Measurements from ENCODE around the gene EPN2. TPM values are rescaled to one million over a fixed set of nuclear protein-coding genes. Genes with fewer than 3 reads are reported as not detected.

EPN2 gene
- total RNA-seq, 3 donors from 2014 or later (not counting 1 experiment from before 2014, with no cell fraction given) = 2.0 to 13.8 (median 4.9) TPM

DNA sequence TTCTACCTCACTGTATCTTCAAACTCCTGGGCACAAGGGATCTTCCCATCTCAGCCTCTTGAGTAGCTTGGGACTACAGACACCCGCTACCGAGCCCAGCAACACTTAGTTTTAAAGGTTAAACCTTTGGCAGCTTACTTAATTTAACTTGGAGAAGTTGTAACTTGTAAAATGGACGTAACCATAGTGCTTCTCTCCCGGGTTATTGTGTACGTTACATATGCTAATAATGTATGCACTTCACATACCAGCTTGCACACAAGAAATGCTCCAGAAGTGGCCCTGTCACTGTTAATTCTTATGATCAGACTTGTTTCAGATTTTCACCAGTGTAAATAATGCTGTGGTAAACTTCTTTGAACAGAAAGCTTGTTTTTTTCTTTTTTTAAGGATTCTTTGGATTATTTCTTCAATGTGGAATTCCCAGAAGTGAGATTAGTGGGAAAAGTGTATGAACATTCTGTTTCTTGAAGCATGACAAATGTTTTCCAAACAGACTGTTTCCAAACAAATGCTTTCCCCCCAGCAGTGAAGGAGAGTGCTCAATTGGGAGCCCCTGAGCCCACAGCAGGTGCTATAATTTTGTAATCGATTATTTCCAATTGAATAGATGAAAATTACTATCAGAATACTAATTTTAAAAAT is 61.5 kb downstream of the EPN2 start:
- intact Hi-C loops (cut with micrococcal nuclease) = no loop called here
- H3K4me1 Mint-ChIP-seq = no peaks in the 10 kb centered on the region
- ATAC-seq (no peak), DNase-seq (no peak)
- H3K4me3 Mint-ChIP-seq = no peak overlapping the region
- H3K27me3 Mint-ChIP-seq (ENCODE audit: low read depth in 2 of 2) = peaks cover 0 to 10% of the 10 kb centered on the region in 2 donors
- WGBS (ENCODE audit: insufficient coverage) = 90% methylated on average over 5 of the region's 6 CpGs
- TF ChIP-seq, protein P1, sequence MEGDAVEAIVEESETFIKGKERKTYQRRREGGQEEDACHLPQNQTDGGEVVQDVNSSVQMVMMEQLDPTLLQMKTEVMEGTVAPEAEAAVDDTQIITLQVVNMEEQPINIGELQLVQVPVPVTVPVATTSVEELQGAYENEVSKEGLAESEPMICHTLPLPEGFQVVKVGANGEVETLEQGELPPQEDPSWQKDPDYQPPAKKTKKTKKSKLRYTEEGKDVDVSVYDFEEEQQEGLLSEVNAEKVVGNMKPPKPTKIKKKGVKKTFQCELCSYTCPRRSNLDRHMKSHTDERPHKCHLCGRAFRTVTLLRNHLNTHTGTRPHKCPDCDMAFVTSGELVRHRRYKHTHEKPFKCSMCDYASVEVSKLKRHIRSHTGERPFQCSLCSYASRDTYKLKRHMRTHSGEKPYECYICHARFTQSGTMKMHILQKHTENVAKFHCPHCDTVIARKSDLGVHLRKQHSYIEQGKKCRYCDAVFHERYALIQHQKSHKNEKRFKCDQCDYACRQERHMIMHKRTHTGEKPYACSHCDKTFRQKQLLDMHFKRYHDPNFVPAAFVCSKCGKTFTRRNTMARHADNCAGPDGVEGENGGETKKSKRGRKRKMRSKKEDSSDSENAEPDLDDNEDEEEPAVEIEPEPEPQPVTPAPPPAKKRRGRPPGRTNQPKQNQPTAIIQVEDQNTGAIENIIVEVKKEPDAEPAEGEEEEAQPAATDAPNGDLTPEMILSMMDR (IDR thresholded peaks at IDR 0.05) = no peak
- Histone ChIP-seq H3K27me3 (ENCODE audit: control insufficient read depth, insufficient read depth, low read length) (no peaks in the 10 kb centered on the region), H3K27ac (ENCODE audit: low read length) (no peak overlapping the region), H3K9me3 (ENCODE audit: control insufficient read depth, insufficient read depth, low read length) (no peaks in the 10 kb centered on the region), H3K4me3 (ENCODE audit: low read length) (no peak overlapping the region), H3K4me1 (ENCODE audit: control insufficient read depth, insufficient read depth, low read length) (peaks cover 6% of the 10 kb centered on the region), H3K36me3 (ENCODE audit: control insufficient read depth, insufficient read depth, low read length) (no peaks in the 10 kb centered on the region)
- no peaks in the 10 kb centered on the region for H3K36me3 Mint-ChIP-seq
- H3K27ac Mint-ChIP-seq = no peak overlapping the region
- H3K9me3 Mint-ChIP-seq = no peaks in the 10 kb centered on the region

DNA sequence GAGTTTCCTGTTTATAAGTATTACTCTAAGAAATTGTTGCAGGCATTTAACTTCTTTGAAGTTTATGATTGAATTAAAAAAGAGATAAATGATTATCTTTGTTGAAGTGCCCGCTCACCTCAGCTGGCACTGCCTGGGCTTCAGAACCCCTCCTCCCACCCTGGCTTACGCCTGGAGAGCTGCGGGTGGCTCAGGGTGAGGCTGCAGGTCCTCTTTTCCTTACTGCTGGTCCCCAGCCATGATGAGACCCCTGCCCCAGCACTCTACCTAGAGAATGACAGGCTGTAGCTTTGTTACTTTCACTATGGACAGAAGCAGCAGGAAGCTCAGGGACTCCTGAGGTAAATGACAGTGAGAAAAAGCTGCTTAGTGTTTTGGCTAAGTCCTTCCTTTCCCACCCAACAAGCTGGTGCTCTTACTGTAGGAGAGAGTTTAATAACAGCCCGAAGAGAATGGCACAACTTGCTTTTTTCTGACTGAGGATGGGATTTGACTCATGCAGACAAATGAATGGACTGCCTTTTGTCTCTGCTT is 62.1 kb downstream of the EPN2 start:
- Mint-ChIP-seq H3K27ac (no peak overlapping the region), H3K4me1 (no peaks in the 10 kb centered on the region), H3K36me3 (no peaks in the 10 kb centered on the region), H3K9me3 (no peaks in the 10 kb centered on the region), H3K27me3 (ENCODE audit: low read depth in 2 of 2) (peaks cover 0 to 10% of the 10 kb centered on the region in 2 donors), H3K4me3 (no peak overlapping the region)
- Histone ChIP-seq H3K27ac (ENCODE audit: low read length) (no peak overlapping the region), H3K4me3 (ENCODE audit: low read length) (no peak overlapping the region), H3K36me3 (ENCODE audit: control insufficient read depth, insufficient read depth, low read length) (no peaks in the 10 kb centered on the region), H3K9me3 (ENCODE audit: control insufficient read depth, insufficient read depth, low read length) (no peaks in the 10 kb centered on the region), H3K27me3 (ENCODE audit: control insufficient read depth, insufficient read depth, low read length) (no peaks in the 10 kb centered on the region), H3K4me1 (ENCODE audit: control insufficient read depth, insufficient read depth, low read length) (peaks cover 10% of the 10 kb centered on the region)
- 88% methylated on average over 4 of the region's 4 CpGs for WGBS (ENCODE audit: insufficient coverage)
- ATAC-seq = no peak
- TF ChIP-seq, protein P1 (IDR thresholded peaks at IDR 0.05) = no peak
- intact Hi-C loops (cut with micrococcal nuclease) = no loop called here
- DNase-seq = no peak

DNA sequence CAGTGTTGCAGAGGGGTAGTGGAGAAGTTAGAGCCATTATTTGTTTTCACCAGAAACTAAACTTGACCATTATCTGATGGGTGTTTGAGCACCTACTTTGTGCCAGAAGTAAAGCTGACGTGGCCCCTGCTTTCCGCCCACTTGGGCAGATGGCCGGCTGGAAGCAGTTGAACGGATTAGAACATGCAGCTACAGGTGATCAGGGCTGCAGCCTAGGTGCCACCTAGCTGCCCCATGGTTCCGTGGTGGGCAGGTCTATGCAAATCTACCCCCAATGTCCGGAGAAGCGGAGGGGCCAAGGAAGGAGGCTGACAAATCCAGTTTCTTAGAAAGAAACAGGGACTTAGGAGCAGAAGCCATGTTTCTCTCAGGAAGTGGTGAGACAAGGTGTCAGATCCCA is 62.7 kb downstream of the EPN2 start:
- Histone ChIP-seq H3K27ac (ENCODE audit: low read length) (no peak overlapping the region), H3K27me3 (ENCODE audit: control insufficient read depth, insufficient read depth, low read length) (no peaks in the 10 kb centered on the region), H3K36me3 (ENCODE audit: control insufficient read depth, insufficient read depth, low read length) (no peaks in the 10 kb centered on the region), H3K9me3 (ENCODE audit: control insufficient read depth, insufficient read depth, low read length) (no peaks in the 10 kb centered on the region), H3K4me1 (ENCODE audit: control insufficient read depth, insufficient read depth, low read length) (peaks cover 15% of the 10 kb centered on the region), H3K4me3 (ENCODE audit: low read length) (no peak overlapping the region)
- ATAC-seq (no peak), DNase-seq (no peak)
- WGBS (ENCODE audit: insufficient coverage) = 93% methylated on average over 7 of the region's 7 CpGs
- no peaks in the 10 kb centered on the region for H3K36me3 Mint-ChIP-seq
- no peak overlapping the region for H3K4me3 Mint-ChIP-seq
- H3K27ac Mint-ChIP-seq = no peak overlapping the region
- TF ChIP-seq, protein P1 (IDR thresholded peaks at IDR 0.05) = no peak
- intact Hi-C loops (cut with micrococcal nuclease) = no loop called here
- H3K4me1 Mint-ChIP-seq = no peaks in the 10 kb centered on the region
- peaks cover 0 to 10% of the 10 kb centered on the region in 2 donors for H3K27me3 Mint-ChIP-seq (ENCODE audit: low read depth in 2 of 2)
- H3K9me3 Mint-ChIP-seq = no peaks in the 10 kb centered on the region

Data from natural killer cell (primary cell).